ENCODE measurements around the gene C8G. TPM values are rescaled to one million over a fixed set of nuclear protein-coding genes. Genes with fewer than 3 reads are reported as not detected.

The C8G gene
- total RNA-seq, 1 donor from 2014 or later = 2.2 TPM

- no peak overlapping the region for H3K27ac Mint-ChIP-seq (ENCODE audit: unreplicated experiment)
- peaks cover 4% of the 10 kb centered on the region for H3K4me1 Mint-ChIP-seq (ENCODE audit: low read depth)
- no peak overlapping the region for H3K4me3 Mint-ChIP-seq (ENCODE audit: unreplicated experiment)
- TF ChIP-seq CTCF (IDR thresholded peaks at IDR 0.05) = no peak
- no peak for DNase-seq (ENCODE audit: low spot score)
- H3K36me3 Mint-ChIP-seq (ENCODE audit: low read depth) = no peaks in the 10 kb centered on the region
- H3K27me3 Mint-ChIP-seq (ENCODE audit: low read depth) = peaks cover 3% of the 10 kb centered on the region
- no peaks in the 10 kb centered on the region for H3K9me3 Mint-ChIP-seq (ENCODE audit: low read depth)
Measured at GRCh38 chr9:136964833-136965422, 19.9 kb downstream of the C8G start.

- no peak for TF ChIP-seq CTCF (IDR thresholded peaks at IDR 0.05)
- Mint-ChIP-seq H3K36me3 (ENCODE audit: low read depth) (no peaks in the 10 kb centered on the region), H3K27ac (ENCODE audit: unreplicated experiment) (no peak overlapping the region), H3K4me3 (ENCODE audit: unreplicated experiment) (no peak overlapping the region), H3K27me3 (ENCODE audit: low read depth) (peaks cover 3% of the 10 kb centered on the region), H3K4me1 (ENCODE audit: low read depth) (peaks cover 4% of the 10 kb centered on the region), H3K9me3 (ENCODE audit: low read depth) (no peaks in the 10 kb centered on the region)
- no peak for DNase-seq (ENCODE audit: low spot score)
Measured at GRCh38 chr9:136965771-136966484, 20.9 kb downstream of the C8G start.

DNA sequence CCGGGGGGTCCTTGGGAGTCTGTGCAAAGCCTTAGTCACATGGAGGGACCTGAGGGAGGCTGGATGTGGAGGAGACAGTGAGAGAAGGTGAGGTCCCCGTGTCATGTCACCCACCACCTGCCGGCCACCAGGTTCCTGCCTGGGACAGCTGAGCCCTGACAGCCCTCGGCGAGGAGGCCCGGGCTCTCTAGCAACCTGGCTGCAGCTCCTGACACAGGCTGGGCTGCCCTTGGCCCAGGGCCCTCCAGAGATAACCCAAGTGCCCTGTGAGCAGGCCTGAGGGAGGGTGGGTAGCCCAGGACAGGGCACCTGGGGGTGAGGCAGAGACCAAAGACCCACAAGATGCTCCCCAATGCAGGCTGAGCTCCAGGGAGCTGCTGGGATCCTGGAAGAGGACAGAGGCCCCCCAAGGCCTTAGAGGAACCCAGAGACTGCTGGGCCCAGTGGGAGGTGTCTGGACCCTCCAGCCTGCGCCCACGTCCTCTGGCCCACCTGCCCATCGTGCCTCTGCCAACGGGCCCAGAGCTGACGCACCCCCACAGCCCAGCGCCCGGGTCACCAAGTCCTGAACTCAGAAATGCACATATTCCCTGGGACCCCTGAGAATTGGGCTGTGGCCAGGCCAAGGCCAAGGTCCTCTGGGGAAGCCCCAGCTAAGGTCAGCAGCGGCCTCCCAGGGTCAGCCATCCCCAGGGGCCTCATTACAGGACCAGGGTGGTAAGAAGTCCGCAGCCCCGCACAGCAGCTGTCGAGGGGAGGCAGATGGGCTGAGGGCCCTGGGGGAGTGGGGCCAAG lies 23.5 kb downstream of the C8G start:
- TF ChIP-seq CTCF (IDR thresholded peaks at IDR 0.05) = no peak
- H3K27ac Mint-ChIP-seq (ENCODE audit: unreplicated experiment) = no peak overlapping the region
- DNase-seq (ENCODE audit: low spot score) = no peak
- peaks cover 3% of the 10 kb centered on the region for H3K27me3 Mint-ChIP-seq (ENCODE audit: low read depth)
- H3K9me3 Mint-ChIP-seq (ENCODE audit: low read depth) = no peaks in the 10 kb centered on the region
- peaks cover 4% of the 10 kb centered on the region for H3K4me1 Mint-ChIP-seq (ENCODE audit: low read depth)
- no peak overlapping the region for H3K4me3 Mint-ChIP-seq (ENCODE audit: unreplicated experiment)
- no peaks in the 10 kb centered on the region for H3K36me3 Mint-ChIP-seq (ENCODE audit: low read depth)

- no peak overlapping the region for H3K27ac Mint-ChIP-seq (ENCODE audit: unreplicated experiment)
- no peak overlapping the region for H3K4me3 Mint-ChIP-seq (ENCODE audit: unreplicated experiment)
- H3K36me3 Mint-ChIP-seq (ENCODE audit: low read depth) = no peaks in the 10 kb centered on the region
- DNase-seq (ENCODE audit: low spot score) = no peak
- peaks cover 4% of the 10 kb centered on the region for H3K4me1 Mint-ChIP-seq (ENCODE audit: low read depth)
- TF ChIP-seq CTCF (IDR thresholded peaks at IDR 0.05) = no peak
- H3K9me3 Mint-ChIP-seq (ENCODE audit: low read depth) = no peaks in the 10 kb centered on the region
- peaks cover 3% of the 10 kb centered on the region for H3K27me3 Mint-ChIP-seq (ENCODE audit: low read depth)
Measured at GRCh38 chr9:136969150-136969549, 24.1 kb downstream of the C8G start.

- DNase-seq (ENCODE audit: low spot score) = no peak
- no peak for TF ChIP-seq CTCF (IDR thresholded peaks at IDR 0.05)
- no peak overlapping the region for H3K4me3 Mint-ChIP-seq (ENCODE audit: unreplicated experiment)
- no peaks in the 10 kb centered on the region for H3K9me3 Mint-ChIP-seq (ENCODE audit: low read depth)
- H3K27me3 Mint-ChIP-seq (ENCODE audit: low read depth) = peaks cover 3% of the 10 kb centered on the region
- no peaks in the 10 kb centered on the region for H3K36me3 Mint-ChIP-seq (ENCODE audit: low read depth)
- no peak overlapping the region for H3K27ac Mint-ChIP-seq (ENCODE audit: unreplicated experiment)
- peaks cover 4% of the 10 kb centered on the region for H3K4me1 Mint-ChIP-seq (ENCODE audit: low read depth)
Measured at GRCh38 chr9:136969774-136970173, 24.7 kb downstream of the C8G start.
